B cell (primary cell): ENCODE data around the gene MPST. TPM values are rescaled to one million over a fixed set of nuclear protein-coding genes. Genes with fewer than 3 reads are reported as not detected.

Experiments
- ATAC-seq: fragments of 200-7000 bp; cut with Tn5 transposase; one replicate; pipeline ENCODE4 v1.10.0; 2021; ENCODE audit warnings: low read depth, mild to moderate bottlenecking, moderate number of reproducible peaks, moderate library complexity
- CTCF ChIA-PET: fragments of 350-600 bp; sonication (Branson Sonifier 250); formaldehyde crosslinking; loops from one replicate; lab custom pipeline; 2021; ENCODE audit warnings: antibody characterized with exemption, inconsistent platforms; lab: Charles Lee
- POLR2A ChIA-PET: fragments of 350-600 bp; sonication (Branson Sonifier 250); formaldehyde crosslinking; loops from one replicate; lab custom pipeline; 2021; ENCODE audit warnings: antibody characterized with exemption; lab: Charles Lee
- DNase-seq: peaks from one replicate; pipeline ENCODE4 v3.0.0; 2013
- H2AFZ ChIP-seq: 2 replicates; pipeline ENCODE4 v1.6.1; 2012; ENCODE audit warnings: mild to moderate bottlenecking, low read depth, low read length; ENCODE audit not compliant: insufficient read depth, poor library complexity, severe bottlenecking
- H3K27ac ChIP-seq, 2 donors: 1 replicate in 1 of 2; 2 replicates in 1 of 2; pipeline ENCODE4 v1.5.1; 2012 to 2013; ENCODE audit warnings: low read length in 2 of 2, mild to moderate bottlenecking in 2 of 2, moderate library complexity in 1 of 2
- H3K27me3 ChIP-seq, 4 experiments: fragments of 200-600 bp in 1 of 4; sonication (generic) in 1 of 4; replicated peaks in 1 of 4; 1 replicate in 2 of 4; 2 replicates in 2 of 4; pipeline versions ENCODE4 v1.6.1 to v1.7.0; 2013 to 2016; ENCODE audit warnings: low read length in 3 of 4, mild to moderate bottlenecking in 2 of 4, mixed read lengths in 1 of 4, moderate library complexity in 1 of 4; ENCODE audit not compliant: insufficient read depth in 4 of 4, control insufficient read depth in 3 of 4; ENCODE audit errors: control extremely low read depth in 1 of 4
- H3K36me3 ChIP-seq, 2 experiments: replicated peaks in 1 of 2; 1 replicate in 1 of 2; 2 replicates in 1 of 2; pipeline versions ENCODE4 v1.6.1 to v1.7.1; 2013; ENCODE audit warnings: low read length in 1 of 2; ENCODE audit not compliant: insufficient read depth in 2 of 2, control insufficient read depth in 1 of 2; ENCODE audit errors: control extremely low read depth in 1 of 2, extremely low read depth in 1 of 2
- H3K4me1 ChIP-seq, 2 donors: fragments of 200-600 bp in 1 of 2; sonication (generic) in 1 of 2; 1 replicate in 1 of 2; 2 replicates in 1 of 2; pipeline versions ENCODE4 v1.5.1 to v1.6.1; 2013 to 2017; ENCODE audit warnings: low read length in 2 of 2; ENCODE audit not compliant: control insufficient read depth in 2 of 2, insufficient read depth in 2 of 2
- H3K4me2 ChIP-seq: replicated peaks from 2 replicates; pipeline ENCODE3; 2012; ENCODE audit warnings: mild to moderate bottlenecking, low read depth, low read length; ENCODE audit not compliant: poor library complexity, severe bottlenecking
- H3K4me3 ChIP-seq, 5 experiments: fragments of 200-600 bp in 1 of 5; sonication (generic) in 1 of 5; 1 replicate in 3 of 5; 2 replicates in 2 of 5; pipeline versions ENCODE4 v1.5.1 to v1.7.0; 2011 to 2016; ENCODE audit warnings: low read length in 4 of 5, mild to moderate bottlenecking in 4 of 5, low read depth in 2 of 5, control low read depth in 1 of 5, moderate library complexity in 1 of 5; ENCODE audit not compliant: insufficient read depth in 1 of 5; ENCODE audit errors: control extremely low read depth in 1 of 5, extremely low read depth in 1 of 5
- H3K79me2 ChIP-seq: fragments of 200-600 bp; sonication (generic); one replicate; pipeline ENCODE4 v1.6.0; 2016; ENCODE audit warnings: low read length; ENCODE audit not compliant: control insufficient read depth, insufficient read depth
- H3K9ac ChIP-seq: fragments of 200-600 bp; sonication (generic); 2 replicates; pipeline ENCODE4 v1.6.1; 2017; ENCODE audit warnings: mild to moderate bottlenecking, low read length, moderate library complexity
- H3K9me3 ChIP-seq, 3 donors: one replicate each; pipeline versions ENCODE4 v1.6.1 to v1.7.1; 2013; ENCODE audit warnings: low read length in 2 of 3; ENCODE audit not compliant: control insufficient read depth in 2 of 3, insufficient read depth in 1 of 3; ENCODE audit errors: control extremely low read depth in 1 of 3
- H4K20me1 ChIP-seq: 2 replicates; pipeline ENCODE4 v1.6.0; 2012; ENCODE audit warnings: mild to moderate bottlenecking, low read length; ENCODE audit not compliant: insufficient read depth, control insufficient read depth, poor library complexity, severe bottlenecking
- H3K27ac Mint-ChIP-seq: one replicate; pipeline ENCODE4 v1.8.0; 2021; ENCODE audit warnings: mixed read lengths
- H3K27me3 Mint-ChIP-seq: one replicate; pipeline ENCODE4 v1.8.0; 2021; ENCODE audit warnings: mixed read lengths
- H3K4me1 Mint-ChIP-seq: one replicate; pipeline ENCODE4 v1.8.0; 2021; ENCODE audit warnings: mixed read lengths
- H3K4me3 Mint-ChIP-seq: one replicate; pipeline ENCODE4 v1.8.0; 2021; ENCODE audit warnings: mixed read lengths
- H3K9me3 Mint-ChIP-seq: one replicate; pipeline ENCODE4 v1.8.0; 2022; ENCODE audit warnings: mixed read lengths; ENCODE audit not compliant: insufficient read depth
- EZH2 ChIP-seq: IDR thresholded peaks from 2 replicates; pipeline ENCODE4 v1.6.1; 2012; ENCODE audit warnings: borderline replicate concordance, low read depth, mild to moderate bottlenecking, moderate library complexity, low read length; ENCODE audit not compliant: insufficient read depth, poor library complexity, severe bottlenecking
- WGBS: methylation state at CpG from one replicate; pipeline ENCODE4 v1.1.5; 2013; ENCODE audit warnings: missing lambda C conversion rate; ENCODE audit not compliant: insufficient coverage; 5-methylcytosine and 5-hydroxymethylcytosine counted together
- intact Hi-C: fragments of 100-400 bp; cut with micrococcal nuclease; formaldehyde crosslinking; loops from one replicate; pipeline ENCODE4 v1.10.0; 2022
- polyA plus RNA-seq: library from polyadenylated mRNA; depleted of rRNA; stranded (reverse); fragments of >200 nt; gene quantifications from 2 replicates; pipeline ENCODE4 v1.2.3, GENCODE V29; 2012
- total RNA-seq, 2 donors: library from RNA; stranded (reverse); fragments of 120-200 nt in 1 of 2; gene quantifications; 1 replicate in 1 of 2; 2 replicates in 1 of 2; pipeline versions ENCODE4 v1.2.3 to v1.2.4, GENCODE V29; 2013 to 2022
- TF ChIP-seq, protein P1 (sequence below): fragments of 200-600 bp; IDR thresholded peaks from one replicate; pipeline ENCODE4 v1.8.0; 2022; ENCODE audit warnings: antibody characterized with exemption, mild to moderate bottlenecking

MPST gene
- total and polyA plus RNA-seq, 2 donors (not counting 1 experiment from before 2014, with no cell fraction given): 11.2 to 17.7 TPM

DNA sequence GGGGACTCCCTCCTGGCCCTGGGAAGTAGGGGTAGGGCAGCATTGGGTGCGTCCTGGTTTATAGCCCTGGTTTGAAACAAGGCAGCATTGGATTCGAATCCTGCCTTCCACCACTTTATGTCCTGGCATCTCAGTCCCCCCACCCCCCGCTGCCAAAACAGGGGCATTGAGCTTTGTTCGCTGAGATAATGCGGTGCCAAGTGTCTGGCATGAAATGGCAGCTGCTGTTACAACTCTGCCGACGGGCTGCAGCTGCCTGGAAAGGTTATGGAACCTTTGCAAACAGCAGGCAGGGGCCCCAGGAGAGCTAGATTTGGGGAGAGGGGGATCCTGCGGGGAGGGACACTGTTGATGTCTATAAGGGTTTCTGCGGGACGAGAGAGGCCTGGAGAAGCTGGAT is 2.2 kb upstream of the MPST start:
- intact Hi-C loops: no loop called here
- Histone ChIP-seq H3K4me2 (no peak overlapping the region), H3K4me3 (no peak overlapping the region), H3K9me3 (no peaks in the 10 kb centered on the region), H3K36me3 (no peaks in the 10 kb centered on the region), H4K20me1 (no peaks in the 10 kb centered on the region), H3K79me2 (peaks cover 3% of the 10 kb centered on the region), H3K4me1 (peaks cover 9 to 20% of the 10 kb centered on the region in 2 donors), H3K27ac (no peak overlapping the region), H2AFZ (no peak overlapping the region), H3K9ac (no peak overlapping the region), H3K27me3 (no peaks in the 10 kb centered on the region)
- Mint-ChIP-seq H3K27ac (peak overlapping the region; percentile 53), H3K9me3 (no peaks in the 10 kb centered on the region), H3K4me1 (peaks cover 20% of the 10 kb centered on the region), H3K4me3 (peak overlapping the region; percentile 50), H3K27me3 (no peaks in the 10 kb centered on the region)
- TF ChIP-seq, protein P1, sequence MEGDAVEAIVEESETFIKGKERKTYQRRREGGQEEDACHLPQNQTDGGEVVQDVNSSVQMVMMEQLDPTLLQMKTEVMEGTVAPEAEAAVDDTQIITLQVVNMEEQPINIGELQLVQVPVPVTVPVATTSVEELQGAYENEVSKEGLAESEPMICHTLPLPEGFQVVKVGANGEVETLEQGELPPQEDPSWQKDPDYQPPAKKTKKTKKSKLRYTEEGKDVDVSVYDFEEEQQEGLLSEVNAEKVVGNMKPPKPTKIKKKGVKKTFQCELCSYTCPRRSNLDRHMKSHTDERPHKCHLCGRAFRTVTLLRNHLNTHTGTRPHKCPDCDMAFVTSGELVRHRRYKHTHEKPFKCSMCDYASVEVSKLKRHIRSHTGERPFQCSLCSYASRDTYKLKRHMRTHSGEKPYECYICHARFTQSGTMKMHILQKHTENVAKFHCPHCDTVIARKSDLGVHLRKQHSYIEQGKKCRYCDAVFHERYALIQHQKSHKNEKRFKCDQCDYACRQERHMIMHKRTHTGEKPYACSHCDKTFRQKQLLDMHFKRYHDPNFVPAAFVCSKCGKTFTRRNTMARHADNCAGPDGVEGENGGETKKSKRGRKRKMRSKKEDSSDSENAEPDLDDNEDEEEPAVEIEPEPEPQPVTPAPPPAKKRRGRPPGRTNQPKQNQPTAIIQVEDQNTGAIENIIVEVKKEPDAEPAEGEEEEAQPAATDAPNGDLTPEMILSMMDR: no peak
- no peak for TF ChIP-seq EZH2
- 98% methylated on average over 10 of the region's 10 CpGs for WGBS
- CTCF ChIA-PET: interaction anchor here (0.7 kb wide), 1 partner anchor 55 kb away, joined by 3 read pairs; no protein-coding TSS in a partner anchor
- DNase-seq (no peak), ATAC-seq (no peak)
- POLR2A ChIA-PET: no interaction called here

DNA sequence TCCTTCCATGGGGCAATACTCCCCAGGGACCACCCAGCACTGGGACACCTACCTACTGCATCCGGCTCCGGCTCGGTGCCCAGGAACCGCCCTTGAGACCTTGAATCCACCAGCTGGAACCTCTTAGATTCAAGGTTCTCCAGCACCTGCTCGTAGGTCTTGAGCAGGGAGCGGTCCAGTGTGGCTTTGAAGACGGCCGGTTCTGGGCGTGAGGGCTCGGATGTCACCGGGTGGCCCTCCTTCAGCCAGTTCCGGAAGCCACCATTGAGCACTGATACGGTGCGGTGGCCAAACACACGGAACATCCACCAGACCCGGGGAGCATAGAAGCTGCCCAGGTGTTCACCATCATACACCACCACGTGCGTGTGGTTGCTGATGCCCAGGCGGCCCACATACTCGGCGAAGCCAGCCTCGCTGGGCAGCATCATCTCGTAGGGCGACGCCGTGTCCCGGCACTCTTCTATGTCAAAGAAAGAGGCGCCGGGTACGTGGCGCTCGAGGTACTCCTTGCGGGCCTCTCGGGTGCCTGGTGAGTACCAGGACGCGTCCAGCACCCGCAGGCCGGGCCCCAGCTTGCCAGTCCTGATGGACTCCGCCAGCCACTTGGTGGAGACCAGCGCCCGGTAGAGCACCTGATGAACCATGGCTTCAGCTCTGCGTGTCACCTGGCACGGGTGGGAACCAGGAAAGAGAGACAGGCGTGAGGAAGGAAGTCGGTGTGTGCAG is 1.3 kb upstream of the MPST start:
- whole genome bisulfite sequencing: 89% methylated on average over 45 of the region's 45 CpGs
- Histone ChIP-seq H3K27me3 (no peaks in the 10 kb centered on the region), H3K9ac (no peak overlapping the region), H3K4me1 (peaks cover 9 to 20% of the 10 kb centered on the region in 2 donors), H3K36me3 (no peaks in the 10 kb centered on the region), H3K79me2 (peaks cover 5% of the 10 kb centered on the region), H3K4me2 (peak overlapping the region; percentile 93), H2AFZ (peak overlapping the region; percentile 92), H4K20me1 (no peaks in the 10 kb centered on the region), H3K9me3 (no peaks in the 10 kb centered on the region), H3K27ac (no peak overlapping the region), H3K4me3 (no peak overlapping the region)
- ChIA-PET CTCF (interaction anchor here (0.9 to 1.5 kb wide), 4 partner anchors 23 to 162 kb away, joined by 4 to 7 read pairs (median 5); partner anchors contain the start of gene KCTD17), POLR2A (interaction anchor here (0.6 kb wide), 1 partner anchor 658 kb away, joined by 3 read pairs; no protein-coding TSS in a partner anchor)
- Mint-ChIP-seq H3K4me1 (peaks cover 20% of the 10 kb centered on the region), H3K27me3 (no peaks in the 10 kb centered on the region), H3K4me3 (peak overlapping the region; percentile 83), H3K27ac (peak overlapping the region; percentile 26), H3K9me3 (no peaks in the 10 kb centered on the region)
- intact Hi-C loops: no loop called here
- TF ChIP-seq, protein P1: no peak
- TF ChIP-seq EZH2: no peak
- DNase-seq: no peak
- no peak for ATAC-seq
